Left lung (tissue), 10 donors: ENCODE results near the gene GFPT1. TPM values are rescaled to one million over a fixed set of nuclear protein-coding genes. Genes with fewer than 3 reads are reported as not detected.

Source experiments
- ATAC-seq: fragments of 200-7000 bp; cut with Tn5 transposase; one replicate; pipeline ENCODE4 v1.9.1; 2020; ENCODE audit warnings: moderate library complexity
- DNase-seq, 4 donors: peaks; one replicate each; pipeline ENCODE4 v3.0.0-alpha.2; 2013 to 2020
- H3K27ac ChIP-seq, 2 donors: fragments of 200-600 bp; sonication (generic) in 1 of 2; one replicate each; pipeline versions ENCODE4 v1.5.0 to v1.8.0; 2020 to 2021
- H3K27me3 ChIP-seq, 2 donors: fragments of 200-600 bp; sonication (generic) in 1 of 2; one replicate each; pipeline versions ENCODE4 v1.5.0 to v1.8.0; 2020 to 2021
- H3K36me3 ChIP-seq, 2 donors: fragments of 200-600 bp; sonication (generic) in 1 of 2; one replicate each; pipeline versions ENCODE4 v1.5.0 to v1.8.0; 2020 to 2021
- H3K4me1 ChIP-seq, 2 donors: fragments of 200-600 bp; one replicate each; pipeline ENCODE4 v1.8.0; 2021
- H3K4me3 ChIP-seq, 2 donors: fragments of 200-600 bp; sonication (generic) in 1 of 2; one replicate each; pipeline versions ENCODE4 v1.5.0 to v1.8.0; 2020 to 2021; ENCODE audit warnings: mild to moderate bottlenecking in 1 of 2
- H3K9me3 ChIP-seq, 2 donors: fragments of 200-600 bp; sonication (generic) in 1 of 2; one replicate each; pipeline versions ENCODE4 v1.5.0 to v1.8.0; 2020 to 2021
- intact Hi-C, 2 donors: fragments of 100-400 bp; cut with DNase I; formaldehyde crosslinking; loops; one replicate each; pipeline versions ENCODE4 v1.11.2 to v1.14.2; 2022
- polyA plus RNA-seq, 6 donors: library from polyadenylated mRNA; unstranded; fragments of 120-200 nt; gene quantifications; one replicate each; pipeline ENCODE4 v1.2.1, GENCODE V29; 2013; ENCODE audit not compliant: insufficient read length in 6 of 6
- total RNA-seq, 2 donors: library from RNA; stranded (reverse); fragmentation: NEBNext Ultra II Directional; extraction: Animal tissue kit (Norgen Biotek cat#: 25700); gene quantifications; one replicate each; pipeline ENCODE4 v1.2.1, GENCODE V29; 2021
- TF ChIP-seq, protein P1 (sequence below), 2 donors: fragments of 200-600 bp; sonication (generic) in 1 of 2; IDR thresholded peaks; one replicate each; pipeline versions ENCODE4 v1.5.0 to v1.8.0; 2021; ENCODE audit warnings: antibody characterized with exemption in 2 of 2
- donor health status: DM: no; HTN: yes; CAD: no.
- donor health status: DM: no; HTN: no; CAD: no.

The GFPT1 gene
- total and polyA plus RNA-seq, 8 donors = 26.3 to 95.7 (median 30.5) TPM

DNA sequence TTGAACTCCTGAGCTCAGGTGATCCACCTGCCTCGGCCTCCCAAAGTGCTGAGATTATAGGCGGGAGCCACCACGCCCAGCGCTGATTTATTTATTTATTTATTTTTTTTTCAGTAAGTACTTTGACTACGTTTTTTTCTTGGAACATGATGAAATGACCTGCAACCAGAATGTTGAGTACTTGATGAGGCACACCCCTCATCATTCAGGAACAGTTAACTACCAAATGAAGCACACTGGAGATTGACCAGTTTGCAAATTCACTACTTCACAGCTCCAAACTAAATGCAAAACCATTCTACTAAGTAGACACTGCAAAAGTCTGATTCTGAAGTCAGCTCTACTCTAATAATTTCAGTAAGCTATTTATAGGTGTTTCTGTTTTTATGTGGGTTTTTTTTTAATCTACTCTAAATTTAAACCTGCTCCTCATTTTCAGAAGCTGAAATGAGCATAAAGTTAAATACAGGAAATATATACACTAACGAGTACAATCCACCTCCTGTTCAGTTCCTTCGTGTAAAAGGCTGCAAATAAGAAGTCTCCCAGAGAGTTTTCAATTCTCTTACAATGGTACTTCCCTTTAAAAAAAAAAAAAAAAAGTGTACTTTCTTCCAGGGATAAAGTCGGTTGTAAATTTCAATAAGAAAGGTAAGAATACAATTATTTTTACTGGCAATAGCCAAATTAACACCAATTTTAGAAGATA is 1.4 kb downstream of the GFPT1 start:
- TF ChIP-seq, protein P1, sequence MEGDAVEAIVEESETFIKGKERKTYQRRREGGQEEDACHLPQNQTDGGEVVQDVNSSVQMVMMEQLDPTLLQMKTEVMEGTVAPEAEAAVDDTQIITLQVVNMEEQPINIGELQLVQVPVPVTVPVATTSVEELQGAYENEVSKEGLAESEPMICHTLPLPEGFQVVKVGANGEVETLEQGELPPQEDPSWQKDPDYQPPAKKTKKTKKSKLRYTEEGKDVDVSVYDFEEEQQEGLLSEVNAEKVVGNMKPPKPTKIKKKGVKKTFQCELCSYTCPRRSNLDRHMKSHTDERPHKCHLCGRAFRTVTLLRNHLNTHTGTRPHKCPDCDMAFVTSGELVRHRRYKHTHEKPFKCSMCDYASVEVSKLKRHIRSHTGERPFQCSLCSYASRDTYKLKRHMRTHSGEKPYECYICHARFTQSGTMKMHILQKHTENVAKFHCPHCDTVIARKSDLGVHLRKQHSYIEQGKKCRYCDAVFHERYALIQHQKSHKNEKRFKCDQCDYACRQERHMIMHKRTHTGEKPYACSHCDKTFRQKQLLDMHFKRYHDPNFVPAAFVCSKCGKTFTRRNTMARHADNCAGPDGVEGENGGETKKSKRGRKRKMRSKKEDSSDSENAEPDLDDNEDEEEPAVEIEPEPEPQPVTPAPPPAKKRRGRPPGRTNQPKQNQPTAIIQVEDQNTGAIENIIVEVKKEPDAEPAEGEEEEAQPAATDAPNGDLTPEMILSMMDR (IDR thresholded peaks at IDR 0.05) = no peak
- H3K27ac ChIP-seq = peak overlapping the region; percentile 88
- DNase-seq = no peak
- H3K36me3 ChIP-seq = no peaks in the 10 kb centered on the region
- peak overlapping the region; percentile 80 to 90 for H3K4me3 ChIP-seq
- no peaks in the 10 kb centered on the region for H3K9me3 ChIP-seq
- H3K4me1 ChIP-seq = peaks cover 0 to 68% of the 10 kb centered on the region in 2 donors
- intact Hi-C loops = no loop called here
- no peaks in the 10 kb centered on the region for H3K27me3 ChIP-seq
- no peak for ATAC-seq

DNA sequence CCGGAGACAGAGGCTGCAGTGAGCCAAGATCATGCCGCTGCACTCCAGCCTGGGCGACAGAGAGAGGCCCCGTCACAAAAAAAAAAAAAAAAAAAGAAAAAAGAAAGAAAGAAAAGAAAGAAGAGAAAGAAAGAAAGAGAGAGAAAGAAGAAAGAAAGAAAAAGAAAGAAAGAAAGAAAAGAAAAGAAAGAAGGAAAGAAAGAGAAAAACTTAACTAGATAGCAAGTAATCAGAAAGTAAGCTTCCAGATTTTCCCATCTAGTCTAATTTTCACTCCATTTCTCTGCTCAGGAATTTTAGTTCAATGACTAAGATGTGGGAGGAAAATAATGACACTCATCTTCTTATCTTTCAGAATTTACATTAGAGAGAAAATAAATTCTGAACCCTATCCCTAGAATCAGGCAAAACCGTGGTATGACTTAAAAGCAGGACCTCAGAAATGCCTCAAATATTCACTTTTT is 2.4 kb downstream of the GFPT1 start:
- ATAC-seq = no peak
- TF ChIP-seq, protein P1 (IDR thresholded peaks at IDR 0.05) = no peak
- no peak overlapping the region for H3K27ac ChIP-seq
- no peaks in the 10 kb centered on the region for H3K9me3 ChIP-seq
- no peaks in the 10 kb centered on the region for H3K27me3 ChIP-seq
- no peaks in the 10 kb centered on the region for H3K36me3 ChIP-seq
- intact Hi-C loops = no loop called here
- no peak overlapping the region for H3K4me3 ChIP-seq
- peaks cover 0 to 62% of the 10 kb centered on the region in 2 donors for H3K4me1 ChIP-seq
- no peak for DNase-seq

GRCh38 chr2:69383176-69383812 is 3.7 kb downstream of the GFPT1 start:
- Histone ChIP-seq H3K4me1 (peaks cover 0 to 62% of the 10 kb centered on the region in 2 donors), H3K4me3 (no peak overlapping the region), H3K27ac (no peak overlapping the region), H3K9me3 (no peaks in the 10 kb centered on the region), H3K27me3 (no peaks in the 10 kb centered on the region), H3K36me3 (peaks cover 0 to 8% of the 10 kb centered on the region in 2 donors)
- ATAC-seq (no peak), DNase-seq (no peak)
- TF ChIP-seq, protein P1 (IDR thresholded peaks at IDR 0.05) = no peak
- intact Hi-C loops = no loop called here

DNA sequence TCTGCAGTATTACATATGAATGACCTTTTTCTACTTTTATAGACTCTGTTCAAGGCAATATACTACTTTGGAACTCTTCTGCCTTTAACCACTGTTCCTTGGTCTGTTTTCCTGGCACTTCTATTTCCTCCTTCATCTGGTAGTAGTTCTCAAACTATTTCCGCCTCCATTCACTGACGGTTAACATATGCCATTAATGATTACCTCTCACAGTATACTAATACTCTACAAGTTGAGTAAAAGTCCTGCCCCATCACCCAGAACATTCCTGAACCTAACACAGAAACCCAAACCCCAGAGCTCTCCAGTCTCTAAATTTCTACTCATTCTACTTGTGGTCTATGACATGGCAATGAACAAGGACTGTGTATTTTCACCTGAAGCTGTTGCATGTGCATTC is 4.5 kb downstream of the GFPT1 start:
- no peak overlapping the region for H3K4me3 ChIP-seq
- H3K27ac ChIP-seq = no peak overlapping the region
- peaks cover 0 to 8% of the 10 kb centered on the region in 2 donors for H3K36me3 ChIP-seq
- ATAC-seq (no peak), DNase-seq (no peak)
- intact Hi-C loops = no loop called here
- H3K27me3 ChIP-seq = no peaks in the 10 kb centered on the region
- TF ChIP-seq, protein P1 (IDR thresholded peaks at IDR 0.05) = no peak
- H3K4me1 ChIP-seq = peaks cover 0 to 56% of the 10 kb centered on the region in 2 donors
- H3K9me3 ChIP-seq = no peaks in the 10 kb centered on the region

- Histone ChIP-seq H3K27ac (no peak overlapping the region), H3K4me3 (no peak overlapping the region), H3K27me3 (no peaks in the 10 kb centered on the region), H3K4me1 (peaks cover 0 to 54% of the 10 kb centered on the region in 2 donors), H3K9me3 (no peaks in the 10 kb centered on the region), H3K36me3 (peaks cover 0 to 8% of the 10 kb centered on the region in 2 donors)
- TF ChIP-seq, protein P1 (IDR thresholded peaks at IDR 0.05) = no peak
- peak; percentile 49 for ATAC-seq
- no peak for DNase-seq
- intact Hi-C loops = no loop called here
Observed at GRCh38 chr2:69381337-69381737, 5.7 kb downstream of the GFPT1 start.
